ENCODE measurements around the gene ANXA1.
"Not testable (repeated sequence)": the region's sequence is repeated elsewhere in the genome, so short reads cannot be mapped to it uniquely, and the experiment has no call there.

ANXA1 gene

GRCh38 chr9:73170185-73170957 is 18.7 kb downstream of the ANXA1 start:
- DNase-seq = no peak

- no peak for DNase-seq
These were observed 21.2 kb downstream of the ANXA1 start for GRCh38 chr9:73172901-73173215.

- DNase-seq = no peak
These were observed 22.1 kb downstream of the ANXA1 start for GRCh38 chr9:73173557-73174329.

- DNase-seq = no peak
These were observed 22.8 kb downstream of the ANXA1 start for GRCh38 chr9:73174330-73174980.

- no peak for DNase-seq
These were observed 24.8 kb downstream of the ANXA1 start for GRCh38 chr9:73176450-73176875.

- no peak for DNase-seq
These were observed 26.4 kb downstream of the ANXA1 start for GRCh38 chr9:73178044-73178443.

GRCh38 chr9:73179589-73179988 is 27.9 kb downstream of the ANXA1 start:
- no peak for DNase-seq

GRCh38 chr9:73180403-73180802 is 28.7 kb downstream of the ANXA1 start:
- DNase-seq = no peak

GRCh38 chr9:73182928-73183327 is 31.3 kb downstream of the ANXA1 start:
- DNase-seq = no peak

GRCh38 chr9:73183428-73183827 is 31.8 kb downstream of the ANXA1 start:
- no peak for DNase-seq

GRCh38 chr9:73183917-73184861 is 32.5 kb downstream of the ANXA1 start:
- peak; percentile 0 for DNase-seq

GRCh38 chr9:73191109-73191508 is 39.4 kb downstream of the ANXA1 start:
- not testable (repeated sequence) for DNase-seq

GRCh38 chr9:73194284-73194683 is 42.6 kb downstream of the ANXA1 start:
- DNase-seq = no peak

- no peak for DNase-seq
These were observed 47.8 kb downstream of the ANXA1 start for GRCh38 chr9:73199448-73199847.

- no peak for DNase-seq
These were observed 48.2 kb downstream of the ANXA1 start for GRCh38 chr9:73199886-73200285.

- no peak for DNase-seq
These were observed 49.2 kb downstream of the ANXA1 start for GRCh38 chr9:73200694-73201452.

- no peak for DNase-seq
These were observed 51.3 kb downstream of the ANXA1 start for GRCh38 chr9:73202980-73203379.

GRCh38 chr9:73204936-73205335 is 53.3 kb downstream of the ANXA1 start:
- no peak for DNase-seq

GRCh38 chr9:73206851-73207250 is 55.2 kb downstream of the ANXA1 start:
- no peak for DNase-seq

GRCh38 chr9:73210886-73211666 is 59.4 kb downstream of the ANXA1 start:
- no peak for DNase-seq

GRCh38 chr9:73213300-73213699 is 61.6 kb downstream of the ANXA1 start:
- DNase-seq = no peak

Measured in NCI-H2227 treated with DMSO at 0.1 percent for 48 hours (cell line).